HG03571 (cell line): Measurements from ENCODE around the gene ARHGEF28.

Experiments
- ATAC-seq: cut with Tn5 transposase; IDR thresholded peaks from one replicate; pipeline ENCODE4 v1.9.1; 2021; ENCODE audit not compliant: unreplicated experiment

Gene ARHGEF28

DNA sequence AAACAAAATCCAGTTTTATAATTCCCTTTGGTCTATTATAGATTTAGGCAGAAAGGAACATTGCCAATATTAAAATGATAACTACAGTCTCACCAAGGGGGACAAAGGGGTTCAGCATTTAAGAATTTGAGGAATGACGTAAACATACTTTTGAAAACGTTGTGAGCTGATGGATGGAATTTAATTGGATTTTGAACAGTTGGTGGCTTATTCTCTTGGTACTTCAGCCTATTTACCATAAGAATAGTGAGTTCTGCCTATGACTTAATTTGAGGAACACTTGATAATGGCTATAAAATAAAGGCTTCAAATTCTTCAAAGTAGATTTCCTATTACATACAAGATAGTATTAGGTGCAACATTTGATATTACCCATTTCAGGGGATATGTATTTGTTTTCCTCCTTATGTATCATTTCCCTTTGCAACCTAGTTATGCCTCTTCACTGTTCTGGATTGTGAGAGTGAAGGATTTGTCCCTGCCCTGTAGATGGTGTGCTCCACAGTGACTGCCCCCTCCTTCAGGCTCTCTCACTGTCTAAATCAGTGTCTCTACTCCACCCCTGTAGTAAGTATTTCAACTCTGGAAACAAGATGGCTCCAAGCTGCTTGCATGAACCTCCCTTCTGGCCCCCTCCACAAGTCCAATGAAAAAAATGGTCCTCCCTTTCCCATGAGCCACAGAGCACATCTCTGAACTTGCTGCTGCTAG, 225.6 kb downstream of the ARHGEF28 start:
- no peak for ATAC-seq

DNA sequence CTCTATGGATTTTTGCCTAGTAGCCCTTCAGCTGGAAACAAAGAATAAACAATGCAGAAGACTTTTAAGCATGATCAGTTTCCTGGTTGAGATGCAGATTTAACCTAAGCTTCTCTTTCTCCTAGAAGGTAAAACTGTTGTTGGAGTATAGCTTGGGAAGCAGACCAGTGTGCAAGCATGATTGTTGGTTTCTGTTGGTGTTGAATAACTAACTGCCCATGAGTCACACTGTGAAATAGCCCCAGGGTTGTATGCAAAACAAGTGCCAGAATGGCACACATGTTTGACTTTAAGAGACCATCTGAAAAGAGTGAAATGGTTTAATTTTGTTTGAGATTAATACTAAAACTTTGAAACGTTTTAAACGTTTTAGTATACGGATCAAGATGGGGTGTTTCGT, 227.1 kb downstream of the ARHGEF28 start:
- ATAC-seq: no peak

DNA sequence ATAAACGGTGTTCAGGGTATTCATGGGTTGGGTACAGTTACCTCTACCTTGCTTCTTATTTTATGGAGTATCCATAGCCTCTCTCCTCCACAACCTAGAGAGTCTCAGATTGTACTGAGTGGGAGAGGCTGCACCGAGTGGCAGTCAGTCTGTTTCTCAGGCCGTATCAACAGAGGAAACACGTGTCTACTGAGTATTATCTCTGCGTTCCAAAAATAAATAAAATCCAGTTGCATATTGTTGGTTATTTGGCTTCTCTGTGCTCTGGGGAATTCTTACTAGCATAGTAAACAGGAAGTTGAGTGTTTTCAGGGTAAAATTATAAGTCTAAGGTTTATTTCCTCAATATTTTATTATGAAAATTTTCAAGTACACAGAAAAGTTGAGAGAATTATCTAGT, 231.0 kb downstream of the ARHGEF28 start:
- no peak for ATAC-seq

DNA sequence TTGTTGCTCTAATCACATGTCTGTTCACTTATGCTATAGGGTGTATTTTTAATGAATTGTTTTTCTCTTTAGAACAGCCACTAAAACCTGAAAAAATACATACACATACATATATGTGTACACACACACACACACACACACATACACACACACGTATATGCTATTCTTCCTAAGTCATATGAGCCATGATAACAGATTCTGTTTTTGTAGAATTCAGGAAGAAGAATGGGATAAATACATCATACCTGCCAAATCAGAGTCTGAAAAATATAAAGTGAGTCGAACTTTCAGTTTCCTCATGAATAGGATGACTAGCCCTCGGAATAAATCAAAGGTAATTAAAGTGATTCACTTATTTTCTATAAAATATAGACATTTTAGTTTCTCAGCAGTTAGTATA, 231.4 kb downstream of the ARHGEF28 start:
- ATAC-seq: no peak

DNA sequence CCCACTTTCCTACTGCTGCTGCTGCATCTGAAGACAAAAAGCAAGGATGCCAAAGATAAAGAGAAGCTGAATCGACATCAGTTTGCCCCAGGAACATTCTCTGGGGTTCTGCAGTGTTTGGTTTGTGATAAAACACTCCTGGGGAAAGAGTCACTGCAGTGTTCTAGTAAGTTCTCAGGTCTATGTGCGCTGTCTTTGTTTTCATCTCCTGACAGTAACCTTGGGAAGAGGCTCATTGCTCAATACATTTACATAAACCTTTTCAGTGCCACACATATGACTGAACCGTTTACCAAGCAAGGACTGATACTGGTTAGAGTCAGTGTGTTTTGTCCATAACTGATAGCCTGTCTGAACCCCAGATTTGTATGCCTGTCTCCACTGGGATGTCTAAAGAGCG, 232.1 kb downstream of the ARHGEF28 start:
- no peak for ATAC-seq

DNA sequence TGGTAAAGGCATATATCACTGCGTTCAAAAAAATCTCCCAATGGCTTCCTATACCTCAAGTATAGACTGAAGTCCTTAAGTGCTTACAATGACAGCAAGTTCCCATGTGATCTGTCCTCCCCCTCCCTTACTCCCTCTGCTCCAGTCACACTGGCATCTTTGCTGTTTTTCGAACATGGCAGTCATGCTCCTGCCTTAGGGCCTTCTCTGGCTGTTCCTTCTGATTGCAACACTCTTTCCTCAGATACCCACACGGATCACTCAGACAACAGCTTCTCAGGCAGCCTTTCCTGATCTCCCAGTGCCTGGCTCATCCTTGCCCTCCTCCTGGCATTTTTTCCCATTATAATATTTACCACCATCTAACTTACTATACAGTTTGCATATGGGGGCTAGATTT, 232.8 kb downstream of the ARHGEF28 start:
- ATAC-seq: no peak

DNA sequence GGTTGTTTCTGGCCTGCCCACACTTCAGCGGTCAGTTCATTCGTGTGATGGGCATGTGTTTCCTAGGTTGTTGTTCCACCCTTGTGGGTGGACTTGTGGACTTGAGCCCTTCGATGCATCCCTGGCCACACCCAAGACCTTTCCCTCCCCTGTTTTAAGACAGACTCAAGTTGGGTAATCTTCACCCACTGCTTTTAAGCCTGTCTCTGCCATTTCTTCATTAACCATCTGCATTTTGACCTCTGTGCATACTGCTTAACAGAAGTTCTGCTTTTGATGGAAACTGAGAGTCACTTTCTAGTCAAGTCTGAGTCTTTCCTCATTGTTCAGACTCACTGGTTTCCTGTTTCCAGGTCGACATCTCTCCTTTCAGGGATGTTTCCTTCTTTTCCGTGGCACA, 233.7 kb downstream of the ARHGEF28 start:
- no peak for ATAC-seq

DNA sequence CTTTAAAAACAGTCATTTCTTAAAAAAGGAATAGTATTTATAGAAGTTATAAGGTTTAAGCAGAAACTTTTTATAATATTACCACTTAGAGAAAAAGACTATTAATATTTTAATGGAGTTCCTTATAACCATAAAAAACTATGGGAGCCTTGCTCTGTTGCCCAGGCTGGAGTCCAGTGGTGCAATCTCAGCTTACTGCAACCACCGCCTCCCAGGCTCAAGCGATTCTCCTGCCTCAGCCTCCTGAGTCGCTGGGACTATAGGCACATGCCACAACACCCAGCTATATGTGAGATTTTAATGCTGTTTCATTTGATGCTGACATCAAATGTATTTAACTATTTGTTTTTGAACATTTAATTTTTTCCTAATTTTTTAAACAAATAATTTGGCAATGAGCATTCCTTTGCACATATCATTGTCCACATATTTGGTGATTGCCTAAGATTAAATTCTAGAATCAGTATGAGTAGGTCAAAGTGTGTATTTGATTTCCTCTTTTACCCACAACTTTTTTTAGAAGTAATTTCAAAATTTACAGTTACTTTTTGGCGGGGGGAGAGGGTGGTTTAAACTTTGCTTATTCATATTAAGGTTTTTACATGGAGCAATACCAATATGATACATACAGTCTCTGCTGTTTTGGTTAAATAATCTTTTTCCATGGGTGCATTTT, 235.5 kb downstream of the ARHGEF28 start:
- ATAC-seq: no peak

DNA sequence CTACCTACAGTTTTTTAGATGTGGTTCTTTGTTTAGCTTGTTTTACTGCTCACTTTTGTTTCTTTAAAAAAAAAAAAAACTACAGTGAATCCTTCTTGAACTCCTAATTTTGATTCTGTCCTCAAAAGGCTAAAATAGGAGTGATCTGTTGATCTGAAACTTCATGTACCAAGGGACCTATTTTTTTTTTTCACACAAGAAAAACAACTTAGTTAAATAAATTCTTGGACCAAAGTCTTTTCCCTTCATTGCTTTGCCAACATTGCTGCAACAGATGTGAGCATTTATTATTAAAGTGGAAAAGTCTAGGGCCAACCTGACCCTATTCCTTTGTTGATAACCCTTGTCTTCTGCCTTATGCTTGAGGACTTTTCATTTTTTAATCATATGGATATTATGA, 236.8 kb downstream of the ARHGEF28 start:
- ATAC-seq: no peak

DNA sequence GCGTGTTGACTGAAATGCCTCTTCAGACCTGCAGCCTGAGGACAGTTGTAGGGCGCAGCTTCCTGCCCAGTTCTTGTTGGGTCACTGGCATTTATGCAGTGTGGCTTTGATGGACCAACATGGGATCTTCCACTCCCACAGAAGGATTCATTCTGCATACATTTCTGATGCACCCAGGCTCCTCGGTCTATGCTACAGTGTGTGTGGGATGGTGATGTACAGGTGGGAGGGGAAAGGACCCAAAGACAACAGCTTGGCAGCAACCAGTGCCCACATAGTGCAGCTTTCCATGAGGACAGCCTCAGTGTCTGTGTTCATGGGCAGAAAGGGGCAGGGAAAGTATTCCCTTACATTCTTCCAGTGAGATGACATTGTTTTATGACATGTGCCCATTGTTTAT, 237.9 kb downstream of the ARHGEF28 start:
- ATAC-seq: no peak

DNA sequence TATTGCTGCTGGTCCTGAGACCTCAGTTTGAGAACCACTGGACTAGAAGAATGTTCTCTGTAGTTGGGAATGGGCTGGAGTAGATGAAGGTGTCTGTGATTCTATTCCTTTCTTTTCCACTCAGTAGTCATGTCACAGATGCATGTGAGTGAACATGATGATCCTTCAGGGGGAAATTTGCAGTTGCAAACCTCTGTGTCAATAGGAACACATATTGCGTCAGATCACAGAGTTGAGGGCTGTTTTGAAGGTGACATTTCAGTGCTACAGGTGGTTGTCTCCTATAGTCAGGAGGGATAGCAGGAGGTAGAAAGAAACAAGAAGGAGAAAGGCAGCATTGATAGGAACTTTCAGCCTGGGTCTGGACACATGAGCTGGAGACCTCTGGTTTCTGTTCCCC, 239.3 kb downstream of the ARHGEF28 start:
- no peak for ATAC-seq

DNA sequence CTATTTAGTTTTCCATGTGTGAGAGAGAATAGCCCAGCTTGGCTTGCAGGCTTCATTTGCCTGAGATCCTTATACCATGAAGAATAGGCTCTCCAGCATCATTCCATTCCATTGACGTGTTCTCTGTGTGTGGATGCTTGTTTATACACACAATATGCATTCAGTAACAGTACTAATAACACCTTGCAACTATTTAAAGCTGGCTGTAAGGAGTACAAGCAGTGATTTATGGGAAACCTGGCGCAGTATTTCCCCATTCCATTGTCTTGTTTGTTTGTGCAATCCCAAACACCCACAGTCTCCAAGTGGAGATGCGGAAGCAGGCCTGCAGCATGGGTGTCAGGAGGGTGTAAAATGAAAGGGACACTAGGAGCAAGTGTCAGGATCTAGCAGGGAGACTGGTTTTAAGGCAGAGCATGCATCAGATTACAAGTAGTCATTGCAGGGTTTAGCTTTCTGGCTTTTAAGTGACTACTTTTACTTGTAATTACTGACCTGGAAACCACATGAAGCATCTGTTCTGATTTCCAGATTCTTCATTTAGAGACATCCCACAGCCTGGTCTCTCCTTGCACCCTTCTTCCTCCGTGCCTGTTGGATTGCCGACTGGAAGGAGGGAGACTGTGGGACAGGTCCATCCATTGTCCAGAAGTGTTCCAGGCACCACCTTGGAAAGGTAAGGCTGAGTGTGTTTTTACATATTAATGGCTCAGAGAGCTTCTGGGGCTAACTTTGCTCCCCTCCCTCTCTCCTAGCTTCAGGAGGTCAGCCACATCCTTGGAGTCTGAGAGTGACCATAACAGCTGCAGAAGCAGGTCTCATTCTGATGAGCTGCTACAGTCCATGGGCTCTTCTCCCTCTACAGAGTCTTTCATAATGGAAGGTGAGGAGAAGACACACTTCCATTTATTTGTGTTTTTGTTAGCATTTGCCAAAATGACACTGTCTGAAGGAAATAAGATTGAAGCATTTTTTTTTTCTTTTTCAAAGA, 241.6 kb downstream of the ARHGEF28 start:
- ATAC-seq: no peak

DNA sequence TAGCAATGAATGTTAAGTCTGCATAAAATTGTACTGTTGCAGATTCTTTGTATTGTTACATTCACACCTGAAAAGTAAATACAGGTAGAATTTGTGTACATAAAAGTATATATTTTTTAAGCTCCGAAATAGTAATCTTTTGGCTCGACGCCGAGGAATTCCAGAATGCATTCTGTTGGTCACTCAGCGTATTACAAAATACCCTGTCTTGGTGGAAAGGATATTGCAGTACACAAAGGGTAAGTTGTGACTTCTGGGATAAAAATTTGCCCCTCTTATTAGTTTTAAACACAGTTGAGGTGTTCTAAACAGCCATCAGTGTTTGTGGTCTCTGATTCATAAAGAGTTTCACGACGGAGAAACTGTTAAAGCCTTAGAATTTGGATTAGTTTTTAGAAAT, 257.6 kb downstream of the ARHGEF28 start:
- no peak for ATAC-seq

DNA sequence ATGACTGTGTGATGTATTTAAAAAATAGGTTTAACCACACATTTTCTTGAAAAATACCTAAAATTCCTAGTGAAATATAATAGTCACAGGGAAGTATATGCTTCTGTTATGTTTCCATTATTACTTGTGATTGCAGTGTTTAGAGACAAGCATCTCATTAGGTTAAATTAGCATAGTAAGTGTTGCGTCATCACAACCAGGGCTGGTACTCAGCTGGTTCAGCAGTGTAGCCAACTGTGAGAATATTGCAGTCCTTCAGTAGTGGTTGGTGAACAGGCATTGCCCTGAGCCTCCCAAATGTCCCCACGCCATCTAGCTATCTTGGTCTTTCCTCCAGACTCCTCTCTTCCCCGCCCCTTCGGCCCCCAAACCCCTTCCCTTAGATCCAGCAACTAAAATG, 261.7 kb downstream of the ARHGEF28 start:
- no peak for ATAC-seq

DNA sequence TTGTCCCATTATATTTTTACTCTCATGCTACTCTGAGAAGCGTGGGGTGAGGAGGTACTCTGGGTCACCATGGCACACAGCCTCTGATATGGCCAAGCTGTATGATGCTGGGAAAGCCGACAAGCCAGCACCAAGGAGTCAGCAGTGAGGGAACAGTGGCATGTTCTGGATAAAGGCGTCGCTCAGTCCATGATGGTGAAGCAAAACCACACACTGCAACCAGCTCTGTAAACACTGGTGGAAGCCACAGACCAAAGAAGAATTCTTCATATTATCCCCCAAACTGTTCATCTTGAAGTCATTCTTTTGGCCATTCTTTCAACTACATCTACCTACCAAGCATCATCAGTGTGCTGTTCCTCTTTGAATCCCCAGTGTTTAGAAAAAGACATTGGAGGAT, 264.6 kb downstream of the ARHGEF28 start:
- ATAC-seq: no peak

DNA sequence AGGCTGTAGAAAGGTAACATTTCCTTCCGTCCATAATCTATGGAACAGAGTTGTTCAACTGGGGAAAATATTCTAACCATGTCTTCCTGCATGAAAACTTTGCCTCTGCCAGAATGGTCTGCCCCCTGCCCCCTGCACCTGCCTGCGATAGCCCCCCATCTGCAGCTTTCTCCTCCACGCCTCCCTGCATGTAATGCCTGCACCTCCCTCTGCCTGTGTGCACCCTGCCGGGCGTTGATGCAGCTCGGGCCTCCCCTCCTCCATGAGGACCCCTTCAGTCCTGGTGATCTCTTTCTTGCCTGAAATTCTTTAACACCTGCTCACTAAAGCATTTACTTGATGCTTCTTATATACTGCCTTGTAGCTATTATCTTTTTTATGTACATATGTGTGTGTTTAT, 266.2 kb downstream of the ARHGEF28 start:
- ATAC-seq: no peak

DNA sequence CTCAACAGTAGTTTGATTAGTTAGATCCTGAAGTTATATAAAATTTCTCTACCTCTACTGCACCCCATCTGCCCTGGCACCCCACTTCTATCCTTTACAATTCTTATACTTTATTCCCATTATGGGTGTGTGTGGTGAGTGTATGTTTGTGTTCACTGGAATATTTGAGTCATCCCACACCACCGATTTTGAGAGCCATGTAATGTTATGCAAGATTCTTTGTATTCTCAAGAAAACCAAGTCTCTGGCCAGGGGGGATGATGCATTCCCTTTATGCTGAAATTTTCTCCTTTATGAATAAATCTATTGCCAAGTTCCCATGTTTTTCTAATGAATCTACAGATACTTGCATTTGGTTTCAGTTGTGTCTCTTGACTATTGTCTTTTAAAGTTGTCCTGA, 266.8 kb downstream of the ARHGEF28 start:
- ATAC-seq: no peak

DNA sequence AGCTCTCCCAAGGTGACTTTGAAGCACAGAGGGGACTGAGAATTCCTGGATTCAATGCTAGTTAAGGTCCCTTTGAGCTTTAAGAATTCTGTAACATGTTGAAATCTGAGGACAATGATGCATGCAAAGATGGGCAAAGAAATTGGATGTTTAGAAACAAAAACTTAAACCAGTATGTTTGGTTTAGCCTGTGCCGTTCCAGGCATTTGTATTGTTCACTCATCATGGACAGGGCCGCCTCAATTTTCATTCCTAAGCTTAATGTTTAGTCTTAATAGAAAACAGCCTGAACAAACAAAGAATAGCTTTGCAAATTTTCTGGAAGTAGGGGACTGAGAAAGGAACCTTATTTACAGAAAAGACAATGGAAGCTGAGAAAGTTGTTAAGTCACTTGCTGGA, 267.8 kb downstream of the ARHGEF28 start:
- no peak for ATAC-seq

DNA sequence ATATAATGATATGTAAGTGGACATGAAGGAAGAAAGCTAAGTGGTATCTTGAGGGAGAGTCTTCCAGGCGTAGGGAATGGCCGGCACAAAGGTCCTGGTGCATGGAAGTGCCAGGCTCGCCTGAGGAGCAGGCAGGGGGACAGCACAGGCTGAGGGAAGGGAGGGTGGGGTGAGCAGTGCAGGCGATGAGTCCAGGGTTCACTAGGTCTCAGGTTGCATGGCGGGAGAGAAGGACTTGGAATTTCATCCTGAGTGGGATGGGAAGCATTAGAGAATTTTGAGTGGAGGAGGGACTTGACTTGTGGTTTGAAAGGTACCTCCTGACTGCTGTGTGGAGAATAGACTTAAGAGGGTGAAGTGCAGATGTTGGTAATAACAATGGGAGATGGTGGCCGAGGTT, 268.9 kb downstream of the ARHGEF28 start:
- no peak for ATAC-seq

DNA sequence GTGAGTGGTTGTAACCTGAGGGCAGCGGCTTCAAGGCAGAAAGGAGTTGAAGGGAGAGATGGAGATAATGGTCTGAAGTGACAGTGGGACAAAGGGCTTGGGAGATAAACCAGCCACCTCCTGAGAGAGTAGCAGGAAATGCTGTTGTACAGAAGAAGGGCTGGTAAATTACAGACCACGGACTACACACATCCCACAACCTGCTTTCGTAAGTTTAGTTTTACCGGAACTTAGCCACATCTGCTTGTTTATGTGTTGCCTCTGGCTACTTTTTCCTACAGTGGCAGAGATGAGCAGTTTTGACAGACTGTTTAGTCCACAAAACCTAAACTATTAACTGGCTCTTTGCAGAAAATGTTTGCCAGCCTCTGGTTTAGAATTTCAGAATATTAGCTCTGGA, 269.5 kb downstream of the ARHGEF28 start:
- no peak for ATAC-seq

DNA sequence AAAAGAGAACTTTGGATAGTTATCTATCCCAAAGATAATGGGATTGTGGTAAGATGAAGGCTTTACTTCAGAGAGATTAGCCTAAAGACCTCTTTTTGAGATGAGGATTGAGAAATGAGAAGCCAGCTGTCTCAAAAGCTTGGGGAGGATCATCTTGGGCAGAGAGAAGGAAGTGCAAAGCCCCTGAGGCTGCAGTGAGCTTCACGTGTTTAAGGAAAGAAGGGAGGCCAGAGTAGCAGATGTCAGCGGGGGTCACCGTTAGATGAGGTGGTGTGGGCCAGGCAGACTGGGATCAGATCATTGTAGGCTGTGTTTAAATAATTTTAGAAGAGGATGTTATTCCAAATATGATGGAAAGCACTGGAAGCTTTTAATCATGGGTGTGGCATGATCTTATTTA, 270.1 kb downstream of the ARHGEF28 start:
- no peak for ATAC-seq

DNA sequence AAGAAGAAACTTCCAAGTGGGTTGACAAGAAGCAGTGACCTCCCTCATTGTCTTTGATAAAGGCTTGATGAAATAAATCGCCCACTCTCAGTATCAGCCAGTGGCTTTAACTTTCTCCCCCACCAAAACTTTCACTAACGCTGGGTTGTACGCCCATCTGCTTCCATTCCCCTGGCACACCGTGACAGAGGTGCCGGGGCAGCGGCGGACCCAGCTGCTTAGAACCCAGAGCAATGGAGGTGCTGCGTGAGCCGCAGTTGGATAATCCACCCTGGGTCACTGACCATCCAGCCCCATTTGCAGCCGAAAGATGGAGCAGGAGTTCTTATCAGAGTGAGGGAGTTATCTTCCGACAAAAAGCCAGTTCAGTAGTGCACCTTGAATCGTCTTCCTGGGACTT, 270.7 kb downstream of the ARHGEF28 start:
- ATAC-seq: no peak
